SK-N-MC (cell line): ENCODE data around the gene OOSP3.
"Not testable (repeated sequence)": the region's sequence is repeated elsewhere in the genome, so short reads cannot be mapped to it uniquely, and the experiment has no call there.

ENCODE experiments used
- DNase-seq: peaks from one replicate; pipeline ENCODE4 v3.0.0-alpha.2; 2011; ENCODE audit warnings: low read depth, low spot score
- H3K27ac ChIP-seq: fragments of 200-600 bp; sonication (generic); 2 replicates; pipeline ENCODE4 v1.5.1; 2016; ENCODE audit warnings: mixed run types
- H3K36me3 ChIP-seq: fragments of 200-600 bp; sonication (generic); 2 replicates; pipeline ENCODE4 v1.6.1; 2017; ENCODE audit warnings: antibody characterized with exemption, low read length, mixed read lengths; ENCODE audit not compliant: insufficient read depth
- H3K4me3 ChIP-seq: fragments of 200-600 bp; sonication (generic); 2 replicates; pipeline ENCODE4 v1.5.1; 2016
- H3K9ac ChIP-seq: fragments of 200-600 bp; sonication (generic); 2 replicates; pipeline ENCODE4 v1.8.0; 2017; ENCODE audit warnings: mixed run types, mixed read lengths; ENCODE audit not compliant: insufficient read length
- H3K9me3 ChIP-seq: fragments of 200-600 bp; sonication (generic); 2 replicates; pipeline ENCODE4 v1.6.1; 2017; ENCODE audit warnings: low read depth, mild to moderate bottlenecking, antibody characterized with exemption, low read length, moderate library complexity, mixed read lengths
- EZH2 ChIP-seq: fragments of 200-600 bp; sonication (generic); IDR thresholded peaks from one replicate; pipeline ENCODE4 v1.6.1; 2017; ENCODE audit warnings: antibody characterized with exemption
- FOXP2 ChIP-seq: optimal IDR thresholded peaks from 2 replicates; pipeline ENCODE3; 2011; ENCODE audit warnings: mild to moderate bottlenecking, moderate library complexity; ENCODE audit not compliant: insufficient read depth; ENCODE audit errors: extremely low read length, control extremely low read depth
- POLR2AphosphoS5 ChIP-seq: IDR thresholded peaks from 2 replicates; pipeline ENCODE4 v1.6.1; 2012; ENCODE audit warnings: mild to moderate bottlenecking, low read depth, low read length, borderline replicate concordance

Gene OOSP3

DNA sequence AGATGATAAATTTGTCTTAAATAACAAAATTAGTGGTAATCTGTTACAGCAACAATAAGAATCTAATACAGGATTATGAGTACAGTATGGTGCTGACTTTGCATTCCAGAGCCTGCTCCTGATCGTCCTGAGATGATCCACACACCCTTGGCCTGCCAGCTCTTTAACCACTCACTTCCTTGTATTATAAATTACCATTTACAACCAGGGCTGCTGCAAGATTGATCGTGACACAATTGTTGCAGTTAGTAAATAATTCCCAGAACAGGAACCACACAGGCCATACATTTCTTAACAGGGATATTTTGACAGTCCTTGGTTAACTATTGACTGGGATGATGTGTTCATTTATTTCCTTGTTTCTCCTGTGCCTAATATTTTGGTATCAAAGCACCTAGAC, 29.5 kb upstream of the OOSP3 start:
- no peak for DNase-seq
- H3K36me3 ChIP-seq, result no peaks in the 10 kb centered on the region
- no peak overlapping the region for H3K4me3 ChIP-seq
- H3K27ac ChIP-seq, result no peak overlapping the region
- no peaks in the 10 kb centered on the region for H3K9me3 ChIP-seq
- no peak overlapping the region for H3K9ac ChIP-seq
- no peak for TF ChIP-seq FOXP2
- TF ChIP-seq EZH2, result no peak
- no peak for TF ChIP-seq POLR2AphosphoS5

- not testable (repeated sequence) for DNase-seq, H3K36me3 ChIP-seq, H3K27ac ChIP-seq, H3K9me3 ChIP-seq, H3K4me3 ChIP-seq, H3K9ac ChIP-seq
These were observed 29.0 kb upstream of the OOSP3 start for GRCh38 chr11:59849551-59849950.

GRCh38 chr11:59851416-59851815, 27.2 kb upstream of the OOSP3 start:
- not testable (repeated sequence) for H3K4me3 ChIP-seq, H3K9me3 ChIP-seq, H3K27ac ChIP-seq, H3K36me3 ChIP-seq, H3K9ac ChIP-seq, DNase-seq

GRCh38 chr11:59854871-59855270, 23.7 kb upstream of the OOSP3 start:
- no peaks in the 10 kb centered on the region for H3K9me3 ChIP-seq
- no peak for DNase-seq
- no peak overlapping the region for H3K4me3 ChIP-seq
- H3K36me3 ChIP-seq, result no peaks in the 10 kb centered on the region
- no peak overlapping the region for H3K9ac ChIP-seq
- TF ChIP-seq FOXP2, result no peak
- no peak for TF ChIP-seq EZH2
- TF ChIP-seq POLR2AphosphoS5, result no peak
- H3K27ac ChIP-seq, result no peak overlapping the region

GRCh38 chr11:59857439-59858434, 20.8 kb upstream of the OOSP3 start:
- H3K36me3 ChIP-seq, result no peaks in the 10 kb centered on the region
- no peak for TF ChIP-seq EZH2
- no peak for TF ChIP-seq POLR2AphosphoS5
- no peak for TF ChIP-seq FOXP2
- no peak overlapping the region for H3K27ac ChIP-seq
- H3K9me3 ChIP-seq, result no peaks in the 10 kb centered on the region
- no peak overlapping the region for H3K4me3 ChIP-seq
- DNase-seq, result no peak
- H3K9ac ChIP-seq, result no peak overlapping the region

- Histone ChIP-seq H3K4me3 (no peak overlapping the region), H3K9me3 (no peaks in the 10 kb centered on the region), H3K36me3 (no peaks in the 10 kb centered on the region), H3K27ac (no peak overlapping the region), H3K9ac (no peak overlapping the region)
- no peak for DNase-seq
- TF ChIP-seq POLR2AphosphoS5 (no peak), EZH2 (no peak), FOXP2 (no peak)
These were observed 18.9 kb upstream of the OOSP3 start for GRCh38 chr11:59859673-59860072.

- Histone ChIP-seq H3K27ac (no peak overlapping the region), H3K4me3 (no peak overlapping the region), H3K9me3 (no peaks in the 10 kb centered on the region), H3K36me3 (no peaks in the 10 kb centered on the region), H3K9ac (no peak overlapping the region)
- TF ChIP-seq POLR2AphosphoS5 (no peak), EZH2 (no peak), FOXP2 (no peak)
- no peak for DNase-seq
These were observed 16.3 kb upstream of the OOSP3 start for GRCh38 chr11:59862252-59862651.

DNA sequence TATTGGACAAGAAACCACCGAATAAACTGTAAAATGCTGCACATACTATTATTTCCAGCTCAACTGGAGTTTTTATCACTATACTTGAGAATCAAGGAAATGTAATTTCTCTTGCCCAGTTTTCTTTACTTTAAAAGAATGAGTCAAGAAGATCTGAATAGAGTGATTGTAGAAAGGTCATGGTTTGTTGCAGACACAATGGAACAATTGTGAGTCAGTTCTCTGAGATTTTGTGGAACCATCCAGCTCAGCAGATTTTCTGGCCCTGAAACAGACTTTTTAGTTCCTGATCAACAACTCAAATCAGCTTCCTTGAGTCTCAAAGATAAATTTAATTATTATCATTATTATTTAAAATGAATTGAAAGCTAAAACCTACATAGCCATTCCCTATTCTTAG, 13.6 kb upstream of the OOSP3 start:
- TF ChIP-seq FOXP2, result no peak
- TF ChIP-seq POLR2AphosphoS5, result no peak
- TF ChIP-seq EZH2, result no peak
- H3K9ac ChIP-seq, result no peak overlapping the region
- H3K27ac ChIP-seq, result no peak overlapping the region
- H3K36me3 ChIP-seq, result no peaks in the 10 kb centered on the region
- no peaks in the 10 kb centered on the region for H3K9me3 ChIP-seq
- DNase-seq, result no peak
- no peak overlapping the region for H3K4me3 ChIP-seq

- H3K36me3 ChIP-seq, result no peaks in the 10 kb centered on the region
- no peak within 1 kb of the TSS for H3K4me3 ChIP-seq
- no peak for TF ChIP-seq POLR2AphosphoS5
- H3K9ac ChIP-seq, result no peak within 1 kb of the TSS
- no peaks in the 10 kb centered on the region for H3K9me3 ChIP-seq
- no peak for DNase-seq
- no peak within 1 kb of the TSS for H3K27ac ChIP-seq
These were observed 12.2 kb upstream of the OOSP3 start, which contains the start of gene TCN1 for GRCh38 chr11:59866397-59866796. TSS of gene TCN1 (minus strand) at chr11:59866487. CDS start at chr11:59866470, 17 bp downstream.
